ENCODE results near the gene RSAD2.

DNA sequence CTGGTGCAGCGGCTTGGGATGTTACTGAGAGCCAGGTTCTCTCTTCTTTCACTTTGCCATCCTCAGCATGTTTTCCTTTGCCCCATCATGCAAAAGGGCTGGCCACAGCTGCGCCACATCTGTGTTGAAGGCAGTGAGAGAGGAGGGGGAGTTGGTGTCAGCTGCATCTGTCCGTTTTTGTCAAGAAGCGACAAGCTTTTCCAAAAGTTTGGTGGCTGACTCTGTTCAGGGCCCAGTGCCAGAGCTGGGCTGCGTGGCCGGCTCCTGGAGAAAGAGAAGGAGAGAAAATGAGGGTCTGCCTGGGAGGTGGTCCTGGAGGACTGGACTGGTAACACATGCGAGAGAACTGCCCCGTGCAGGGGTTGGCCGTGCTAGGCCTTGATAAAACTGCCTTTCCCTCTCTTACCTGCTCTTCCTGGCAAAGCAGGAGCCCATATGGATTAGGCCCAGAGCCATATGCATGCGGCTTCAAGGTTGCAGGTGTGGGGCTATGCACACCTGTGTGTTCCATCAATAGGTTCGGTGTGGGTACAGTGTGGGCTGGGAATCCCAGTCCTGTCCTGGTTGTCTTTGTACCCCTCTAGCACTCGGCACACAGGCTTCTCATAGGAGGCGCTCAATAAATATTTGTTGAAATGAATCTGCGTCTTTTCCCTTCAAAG, 48.6 kb downstream of the RSAD2 start:
- TF ChIP-seq, protein P1, sequence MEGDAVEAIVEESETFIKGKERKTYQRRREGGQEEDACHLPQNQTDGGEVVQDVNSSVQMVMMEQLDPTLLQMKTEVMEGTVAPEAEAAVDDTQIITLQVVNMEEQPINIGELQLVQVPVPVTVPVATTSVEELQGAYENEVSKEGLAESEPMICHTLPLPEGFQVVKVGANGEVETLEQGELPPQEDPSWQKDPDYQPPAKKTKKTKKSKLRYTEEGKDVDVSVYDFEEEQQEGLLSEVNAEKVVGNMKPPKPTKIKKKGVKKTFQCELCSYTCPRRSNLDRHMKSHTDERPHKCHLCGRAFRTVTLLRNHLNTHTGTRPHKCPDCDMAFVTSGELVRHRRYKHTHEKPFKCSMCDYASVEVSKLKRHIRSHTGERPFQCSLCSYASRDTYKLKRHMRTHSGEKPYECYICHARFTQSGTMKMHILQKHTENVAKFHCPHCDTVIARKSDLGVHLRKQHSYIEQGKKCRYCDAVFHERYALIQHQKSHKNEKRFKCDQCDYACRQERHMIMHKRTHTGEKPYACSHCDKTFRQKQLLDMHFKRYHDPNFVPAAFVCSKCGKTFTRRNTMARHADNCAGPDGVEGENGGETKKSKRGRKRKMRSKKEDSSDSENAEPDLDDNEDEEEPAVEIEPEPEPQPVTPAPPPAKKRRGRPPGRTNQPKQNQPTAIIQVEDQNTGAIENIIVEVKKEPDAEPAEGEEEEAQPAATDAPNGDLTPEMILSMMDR (IDR thresholded peaks at IDR 0.05): no peak
- no peak for TF ChIP-seq EZH2 (IDR thresholded peaks at IDR 0.05; ENCODE audit: borderline replicate concordance, insufficient read depth, low read depth, low read length, poor library complexity, severe bottlenecking)
